ENCODE measurements around the gene MLLT10.

MLLT10 gene

GRCh38 chr10:21661935-21662334 is 127.9 kb downstream of the MLLT10 start:
- Histone ChIP-seq H3K36me3 (ENCODE audit: insufficient read depth, low read length) (no peaks in the 10 kb centered on the region), H3K4me1 (ENCODE audit: insufficient read depth, low read length) (0 out of 2 replicates have a peak, but pooled peaks cover 13% of the 10 kb centered on the region), H3K9ac (ENCODE audit: low read depth, low read length) (no peak overlapping the region), H3K9me3 (ENCODE audit: control insufficient read depth, insufficient read depth, low read length) (no peaks in the 10 kb centered on the region)

GRCh38 chr10:21662635-21663034 is 128.6 kb downstream of the MLLT10 start:
- Histone ChIP-seq H3K4me1 (ENCODE audit: insufficient read depth, low read length) (0 out of 2 replicates have a peak, but pooled peaks cover 14% of the 10 kb centered on the region), H3K36me3 (ENCODE audit: insufficient read depth, low read length) (no peaks in the 10 kb centered on the region), H3K9ac (ENCODE audit: low read depth, low read length) (no peak overlapping the region), H3K9me3 (ENCODE audit: control insufficient read depth, insufficient read depth, low read length) (no peaks in the 10 kb centered on the region)

- 0 out of 2 replicates have a peak, but pooled peaks cover 4% of the 10 kb centered on the region for H3K4me1 ChIP-seq (ENCODE audit: insufficient read depth, low read length)
- no peaks in the 10 kb centered on the region for H3K9me3 ChIP-seq (ENCODE audit: control insufficient read depth, insufficient read depth, low read length)
- H3K9ac ChIP-seq (ENCODE audit: low read depth, low read length): no peak overlapping the region
- no peaks in the 10 kb centered on the region for H3K36me3 ChIP-seq (ENCODE audit: insufficient read depth, low read length)
Measured at GRCh38 chr10:21668831-21669230, 134.8 kb downstream of the MLLT10 start.

DNA sequence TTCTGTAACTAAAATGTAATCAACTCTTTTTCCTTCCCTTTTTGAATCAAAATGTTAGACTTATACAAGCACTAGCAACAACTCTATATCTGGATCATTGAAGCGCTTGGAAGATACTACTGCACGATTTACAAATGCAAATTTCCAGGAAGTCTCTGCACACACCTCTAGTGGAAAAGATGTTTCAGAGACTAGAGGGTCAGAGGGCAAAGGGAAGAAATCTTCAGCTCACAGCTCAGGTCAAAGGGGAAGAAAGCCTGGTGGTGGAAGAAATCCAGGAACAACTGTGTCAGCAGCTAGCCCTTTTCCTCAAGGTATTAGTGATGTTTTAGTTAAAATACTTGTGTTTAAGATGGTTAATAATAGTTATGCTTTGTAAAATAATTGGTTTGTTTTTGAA is 136.4 kb downstream of the MLLT10 start:
- 0 out of 2 replicates have a peak, but pooled peaks cover 4% of the 10 kb centered on the region for H3K4me1 ChIP-seq (ENCODE audit: insufficient read depth, low read length)
- no peaks in the 10 kb centered on the region for H3K36me3 ChIP-seq (ENCODE audit: insufficient read depth, low read length)
- no peak overlapping the region for H3K9ac ChIP-seq (ENCODE audit: low read depth, low read length)
- H3K9me3 ChIP-seq (ENCODE audit: control insufficient read depth, insufficient read depth, low read length): no peaks in the 10 kb centered on the region

DNA sequence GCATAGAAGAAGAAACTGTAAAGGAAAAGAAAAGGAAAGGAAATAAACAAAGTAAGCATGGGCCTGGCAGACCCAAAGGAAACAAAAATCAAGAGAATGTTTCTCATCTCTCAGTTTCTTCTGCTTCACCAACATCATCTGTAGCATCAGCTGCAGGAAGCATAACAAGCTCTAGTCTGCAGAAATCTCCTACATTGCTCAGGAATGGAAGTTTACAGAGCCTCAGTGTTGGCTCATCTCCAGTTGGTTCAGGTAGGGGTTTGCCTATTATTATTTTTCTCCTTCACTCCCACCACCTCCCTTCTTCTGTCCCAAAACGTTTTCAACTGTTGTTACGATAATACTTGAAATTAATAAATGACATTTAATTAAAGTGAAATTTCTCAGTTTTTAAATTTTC is 139.6 kb downstream of the MLLT10 start:
- H3K36me3 ChIP-seq (ENCODE audit: insufficient read depth, low read length): no peaks in the 10 kb centered on the region
- H3K9ac ChIP-seq (ENCODE audit: low read depth, low read length): no peak overlapping the region
- H3K9me3 ChIP-seq (ENCODE audit: control insufficient read depth, insufficient read depth, low read length): no peaks in the 10 kb centered on the region
- no peaks in the 10 kb centered on the region for H3K4me1 ChIP-seq (ENCODE audit: insufficient read depth, low read length)

DNA sequence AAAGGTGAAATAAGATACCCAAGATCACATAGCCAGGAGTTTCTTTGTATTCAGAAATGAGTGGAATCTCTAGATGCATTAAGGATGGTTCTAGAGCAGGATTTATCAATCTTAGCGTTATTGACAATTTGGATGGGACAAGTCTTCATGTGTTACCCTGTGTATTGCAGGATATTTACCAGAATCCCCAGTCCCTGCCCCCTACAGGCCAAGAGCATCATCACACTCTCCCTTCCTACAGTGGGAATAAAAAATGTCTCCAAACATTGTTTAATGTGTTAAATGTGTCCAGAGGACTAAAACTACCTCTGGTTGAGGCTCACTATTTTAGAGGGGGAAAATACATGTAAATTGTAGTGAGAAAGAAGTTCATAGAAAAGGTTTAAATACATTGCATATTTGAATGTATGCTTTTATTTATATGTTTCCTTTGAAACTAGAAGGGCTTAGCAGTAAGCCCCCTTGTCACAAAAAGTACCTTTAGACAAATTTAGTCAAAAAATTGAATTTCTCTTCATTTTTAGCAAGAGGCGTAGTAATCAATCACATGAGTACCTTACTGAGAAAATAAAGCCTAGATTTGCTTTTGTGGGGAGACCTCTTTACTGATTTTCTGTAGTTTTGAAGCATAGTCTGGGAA is 141.2 kb downstream of the MLLT10 start:
- Histone ChIP-seq H3K9ac (ENCODE audit: low read depth, low read length) (no peak overlapping the region), H3K4me1 (ENCODE audit: insufficient read depth, low read length) (no peaks in the 10 kb centered on the region), H3K36me3 (ENCODE audit: insufficient read depth, low read length) (no peaks in the 10 kb centered on the region), H3K9me3 (ENCODE audit: control insufficient read depth, insufficient read depth, low read length) (no peaks in the 10 kb centered on the region)

DNA sequence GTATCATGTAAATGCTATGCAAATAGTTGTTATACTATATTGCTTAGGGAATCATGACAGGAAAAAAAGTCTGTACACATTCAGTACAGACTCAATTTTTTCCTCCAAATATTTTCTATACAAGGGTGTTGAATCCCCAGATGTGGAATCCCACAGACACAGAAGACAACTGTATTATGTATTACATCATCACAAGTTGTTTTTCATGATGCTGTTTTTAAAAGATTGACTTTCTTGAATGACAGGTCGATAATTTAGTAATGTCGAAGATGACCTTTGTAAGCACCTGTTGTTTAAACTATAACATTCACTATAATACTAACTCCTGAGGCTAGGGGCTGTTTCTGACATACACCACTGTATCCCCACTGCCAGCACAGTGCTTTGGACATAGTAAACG is 143.5 kb downstream of the MLLT10 start:
- Histone ChIP-seq H3K4me1 (ENCODE audit: insufficient read depth, low read length) (no peaks in the 10 kb centered on the region), H3K36me3 (ENCODE audit: insufficient read depth, low read length) (no peaks in the 10 kb centered on the region), H3K9ac (ENCODE audit: low read depth, low read length) (no peak overlapping the region), H3K9me3 (ENCODE audit: control insufficient read depth, insufficient read depth, low read length) (no peaks in the 10 kb centered on the region)

DNA sequence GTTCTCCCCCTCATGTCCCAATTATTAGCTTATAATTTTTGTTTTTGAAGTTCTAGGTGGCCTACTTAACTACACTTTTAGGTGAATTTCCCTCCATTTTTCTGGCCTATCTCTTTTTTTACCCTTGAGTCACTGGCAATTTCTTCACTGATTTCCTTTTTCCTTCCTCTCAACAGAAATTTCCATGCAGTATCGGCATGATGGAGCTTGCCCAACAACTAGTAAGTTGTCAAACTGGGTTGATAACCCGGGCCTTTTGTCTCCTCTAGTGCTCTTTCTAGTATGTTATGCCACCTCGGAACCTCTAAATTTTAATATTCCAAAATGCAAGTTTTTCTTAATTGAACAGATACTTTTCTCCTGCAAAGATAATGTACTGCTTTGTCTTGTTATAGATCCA is 147.1 kb downstream of the MLLT10 start:
- Histone ChIP-seq H3K36me3 (ENCODE audit: insufficient read depth, low read length) (no peaks in the 10 kb centered on the region), H3K9ac (ENCODE audit: low read depth, low read length) (no peak overlapping the region), H3K4me1 (ENCODE audit: insufficient read depth, low read length) (no peaks in the 10 kb centered on the region), H3K9me3 (ENCODE audit: control insufficient read depth, insufficient read depth, low read length) (no peaks in the 10 kb centered on the region)

- H3K9ac ChIP-seq (ENCODE audit: low read depth, low read length): no peak overlapping the region
- H3K36me3 ChIP-seq (ENCODE audit: insufficient read depth, low read length): no peaks in the 10 kb centered on the region
- no peaks in the 10 kb centered on the region for H3K4me1 ChIP-seq (ENCODE audit: insufficient read depth, low read length)
- H3K9me3 ChIP-seq (ENCODE audit: control insufficient read depth, insufficient read depth, low read length): no peaks in the 10 kb centered on the region
Measured at GRCh38 chr10:21687266-21688008, 153.4 kb downstream of the MLLT10 start.

GRCh38 chr10:21688009-21688332 is 153.9 kb downstream of the MLLT10 start:
- Histone ChIP-seq H3K9ac (ENCODE audit: low read depth, low read length) (no peak overlapping the region), H3K9me3 (ENCODE audit: control insufficient read depth, insufficient read depth, low read length) (no peaks in the 10 kb centered on the region), H3K36me3 (ENCODE audit: insufficient read depth, low read length) (no peaks in the 10 kb centered on the region), H3K4me1 (ENCODE audit: insufficient read depth, low read length) (no peaks in the 10 kb centered on the region)

GRCh38 chr10:21688870-21689269 is 154.8 kb downstream of the MLLT10 start:
- Histone ChIP-seq H3K9ac (ENCODE audit: low read depth, low read length) (no peak overlapping the region), H3K36me3 (ENCODE audit: insufficient read depth, low read length) (no peaks in the 10 kb centered on the region), H3K9me3 (ENCODE audit: control insufficient read depth, insufficient read depth, low read length) (no peaks in the 10 kb centered on the region), H3K4me1 (ENCODE audit: insufficient read depth, low read length) (no peaks in the 10 kb centered on the region)

DNA sequence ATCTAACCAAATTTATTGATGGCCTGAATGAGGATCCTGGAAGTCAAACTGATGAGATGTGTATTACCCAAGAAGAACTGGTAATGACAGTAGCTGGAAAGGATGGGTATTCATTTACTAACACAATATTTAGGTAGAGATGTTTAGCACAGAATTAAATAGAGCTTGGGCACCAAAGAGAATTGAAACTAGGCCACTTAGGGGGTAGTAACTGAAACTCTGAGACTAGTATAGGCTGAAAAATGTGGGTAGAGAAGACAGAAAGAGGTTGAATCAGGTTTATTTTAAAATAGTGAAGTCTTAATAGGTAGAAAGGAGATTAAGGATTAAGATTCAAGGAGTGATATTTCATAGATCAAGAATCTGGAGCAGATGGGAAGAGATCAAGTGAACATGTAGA is 155.8 kb downstream of the MLLT10 start:
- no peaks in the 10 kb centered on the region for H3K4me1 ChIP-seq (ENCODE audit: insufficient read depth, low read length)
- no peak overlapping the region for H3K9ac ChIP-seq (ENCODE audit: low read depth, low read length)
- no peaks in the 10 kb centered on the region for H3K36me3 ChIP-seq (ENCODE audit: insufficient read depth, low read length)
- H3K9me3 ChIP-seq (ENCODE audit: control insufficient read depth, insufficient read depth, low read length): no peaks in the 10 kb centered on the region

GRCh38 chr10:21692916-21693315 is 158.9 kb downstream of the MLLT10 start:
- no peak overlapping the region for H3K9ac ChIP-seq (ENCODE audit: low read depth, low read length)
- H3K36me3 ChIP-seq (ENCODE audit: insufficient read depth, low read length): no peaks in the 10 kb centered on the region
- H3K9me3 ChIP-seq (ENCODE audit: control insufficient read depth, insufficient read depth, low read length): no peaks in the 10 kb centered on the region
- no peaks in the 10 kb centered on the region for H3K4me1 ChIP-seq (ENCODE audit: insufficient read depth, low read length)

- no peaks in the 10 kb centered on the region for H3K36me3 ChIP-seq (ENCODE audit: insufficient read depth, low read length)
- H3K9ac ChIP-seq (ENCODE audit: low read depth, low read length): no peak overlapping the region
- no peaks in the 10 kb centered on the region for H3K4me1 ChIP-seq (ENCODE audit: insufficient read depth, low read length)
- no peaks in the 10 kb centered on the region for H3K9me3 ChIP-seq (ENCODE audit: control insufficient read depth, insufficient read depth, low read length)
Measured at GRCh38 chr10:21693418-21693817, 159.4 kb downstream of the MLLT10 start.

DNA sequence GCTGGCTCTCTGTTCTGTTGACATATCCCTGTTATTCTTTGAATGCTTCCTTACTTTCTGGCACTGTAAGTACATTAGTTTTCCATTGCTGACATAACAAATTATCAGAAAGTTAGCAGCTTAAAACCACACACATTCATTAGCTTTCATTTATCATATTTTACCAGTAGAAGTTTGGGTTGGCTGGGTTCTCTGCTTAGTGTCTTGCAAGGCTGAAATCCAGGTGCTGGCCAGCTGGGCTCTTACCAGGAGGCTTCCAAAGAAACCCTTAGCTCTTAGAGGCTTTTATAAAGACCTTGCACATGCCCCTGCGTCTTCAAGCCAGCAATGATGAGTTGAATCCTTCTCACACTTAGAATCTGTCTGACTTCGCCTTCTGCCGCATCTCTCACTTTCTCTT is 160.6 kb downstream of the MLLT10 start:
- H3K36me3 ChIP-seq (ENCODE audit: insufficient read depth, low read length): no peaks in the 10 kb centered on the region
- H3K9me3 ChIP-seq (ENCODE audit: control insufficient read depth, insufficient read depth, low read length): peaks cover 5% of the 10 kb centered on the region; the same call in 1 of the 2 replicates
- H3K4me1 ChIP-seq (ENCODE audit: insufficient read depth, low read length): no peaks in the 10 kb centered on the region

More for the DNA sequence above, 160.6 kb downstream of the MLLT10 start:
- no peak overlapping the region for H3K9ac ChIP-seq (ENCODE audit: low read depth, low read length)
